ENCODE results near the gene NUP133.

NUP133 gene

DNA sequence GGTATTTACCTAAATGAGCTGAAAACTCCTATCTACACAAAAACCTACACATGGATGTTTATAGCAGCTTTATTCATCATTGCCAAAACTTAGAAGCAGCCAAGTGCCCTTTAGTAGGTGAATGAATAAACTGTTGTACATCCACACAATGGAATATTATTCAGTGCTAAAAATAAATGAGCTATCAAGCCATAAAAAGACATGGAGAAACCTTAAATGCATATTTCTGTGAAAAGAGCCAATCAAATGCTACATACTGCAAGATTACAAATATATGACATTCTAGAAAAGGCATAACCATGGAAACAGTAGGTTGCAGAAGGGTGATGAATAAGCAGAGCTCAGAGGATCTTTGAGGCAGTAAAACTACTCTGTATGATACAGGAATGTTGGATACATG is 27.1 kb upstream of the NUP133 start:
- peaks cover 6% of the 10 kb centered on the region; the same call in 1 of the 2 replicates for H3K36me3 ChIP-seq (ENCODE audit: insufficient read depth, low read length)

DNA sequence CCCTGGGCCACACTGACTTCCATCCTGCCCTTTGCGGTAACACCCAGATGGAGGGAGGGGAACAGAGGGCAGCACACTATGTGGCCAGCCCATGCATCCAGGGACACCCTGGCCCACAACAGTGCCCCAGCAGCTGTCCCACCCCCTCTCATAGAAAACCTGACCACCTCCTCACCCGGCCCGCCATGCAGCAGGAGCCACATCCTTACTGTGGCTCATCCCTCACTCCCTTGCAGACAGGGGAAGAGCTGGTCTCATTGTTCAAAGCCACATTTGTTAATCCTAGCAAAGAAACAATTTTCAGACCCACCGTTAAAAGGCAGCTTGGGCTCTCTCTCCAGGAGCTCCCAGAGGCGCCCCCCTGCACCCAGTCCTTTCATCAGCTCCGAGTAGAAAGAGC is 23.2 kb upstream of the NUP133 start:
- Histone ChIP-seq H3K9me3 (ENCODE audit: insufficient read depth, low read depth, low read length) (no peaks in the 10 kb centered on the region), H3K36me3 (ENCODE audit: insufficient read depth, low read length) (no peaks in the 10 kb centered on the region), H3F3A (ENCODE audit: low read depth) (no peaks in the 10 kb centered on the region), H3K27me3 (ENCODE audit: insufficient read depth, low read length, poor library complexity, severe bottlenecking) (no peaks in the 10 kb centered on the region), H2AFZ (ENCODE audit: low read length) (no peak overlapping the region), H3K4me2 (ENCODE audit: low read depth, low read length, poor library complexity, severe bottlenecking) (no peak overlapping the region), H3K4me3 (ENCODE audit: low read length, poor library complexity, severe bottlenecking) (no peak overlapping the region), H3K79me2 (ENCODE audit: insufficient read depth, low read length) (no peaks in the 10 kb centered on the region), H3K9ac (ENCODE audit: low read depth, low read length, poor library complexity, severe bottlenecking) (no peak overlapping the region), H3K9me2 (replicated peaks; ENCODE audit: low read depth, low read length) (no peaks in the 10 kb centered on the region), H4K20me1 (ENCODE audit: insufficient read depth, low read length, poor library complexity, severe bottlenecking) (no peaks in the 10 kb centered on the region), H3K4me1 (ENCODE audit: insufficient read depth, low read length, poor library complexity, severe bottlenecking) (no peaks in the 10 kb centered on the region)
- no peak for TF ChIP-seq EZH2phosphoT487 (IDR thresholded peaks at IDR 0.05; ENCODE audit: borderline replicate concordance)
- TF ChIP-seq, protein P1, sequence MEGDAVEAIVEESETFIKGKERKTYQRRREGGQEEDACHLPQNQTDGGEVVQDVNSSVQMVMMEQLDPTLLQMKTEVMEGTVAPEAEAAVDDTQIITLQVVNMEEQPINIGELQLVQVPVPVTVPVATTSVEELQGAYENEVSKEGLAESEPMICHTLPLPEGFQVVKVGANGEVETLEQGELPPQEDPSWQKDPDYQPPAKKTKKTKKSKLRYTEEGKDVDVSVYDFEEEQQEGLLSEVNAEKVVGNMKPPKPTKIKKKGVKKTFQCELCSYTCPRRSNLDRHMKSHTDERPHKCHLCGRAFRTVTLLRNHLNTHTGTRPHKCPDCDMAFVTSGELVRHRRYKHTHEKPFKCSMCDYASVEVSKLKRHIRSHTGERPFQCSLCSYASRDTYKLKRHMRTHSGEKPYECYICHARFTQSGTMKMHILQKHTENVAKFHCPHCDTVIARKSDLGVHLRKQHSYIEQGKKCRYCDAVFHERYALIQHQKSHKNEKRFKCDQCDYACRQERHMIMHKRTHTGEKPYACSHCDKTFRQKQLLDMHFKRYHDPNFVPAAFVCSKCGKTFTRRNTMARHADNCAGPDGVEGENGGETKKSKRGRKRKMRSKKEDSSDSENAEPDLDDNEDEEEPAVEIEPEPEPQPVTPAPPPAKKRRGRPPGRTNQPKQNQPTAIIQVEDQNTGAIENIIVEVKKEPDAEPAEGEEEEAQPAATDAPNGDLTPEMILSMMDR (conservative IDR thresholded peaks at IDR 0.05; ENCODE audit: low read length) = no peak

More for the DNA sequence above, 27.1 kb upstream of the NUP133 start:
- no peak overlapping the region for H3K4me3 ChIP-seq (ENCODE audit: low read length, poor library complexity, severe bottlenecking)
- no peak overlapping the region for H3K4me2 ChIP-seq (ENCODE audit: low read depth, low read length, poor library complexity, severe bottlenecking)
- H3K4me1 ChIP-seq (ENCODE audit: insufficient read depth, low read length, poor library complexity, severe bottlenecking) = no peaks in the 10 kb centered on the region
- H3K27me3 ChIP-seq (ENCODE audit: insufficient read depth, low read length, poor library complexity, severe bottlenecking) = no peaks in the 10 kb centered on the region
- no peak overlapping the region for H3K9ac ChIP-seq (ENCODE audit: low read depth, low read length, poor library complexity, severe bottlenecking)
- H4K20me1 ChIP-seq (ENCODE audit: insufficient read depth, low read length, poor library complexity, severe bottlenecking) = no peaks in the 10 kb centered on the region
- no peaks in the 10 kb centered on the region for H3K9me3 ChIP-seq (ENCODE audit: insufficient read depth, low read depth, low read length)
- no peaks in the 10 kb centered on the region for H3F3A ChIP-seq (ENCODE audit: low read depth)
- TF ChIP-seq EZH2phosphoT487 (IDR thresholded peaks at IDR 0.05; ENCODE audit: borderline replicate concordance) = no peak
- TF ChIP-seq, protein P1 (conservative IDR thresholded peaks at IDR 0.05; ENCODE audit: low read length) = no peak
- no peaks in the 10 kb centered on the region for H3K9me2 ChIP-seq (replicated peaks; ENCODE audit: low read depth, low read length)
- no peak overlapping the region for H2AFZ ChIP-seq (ENCODE audit: low read length)
- no peaks in the 10 kb centered on the region for H3K79me2 ChIP-seq (ENCODE audit: insufficient read depth, low read length)

DNA sequence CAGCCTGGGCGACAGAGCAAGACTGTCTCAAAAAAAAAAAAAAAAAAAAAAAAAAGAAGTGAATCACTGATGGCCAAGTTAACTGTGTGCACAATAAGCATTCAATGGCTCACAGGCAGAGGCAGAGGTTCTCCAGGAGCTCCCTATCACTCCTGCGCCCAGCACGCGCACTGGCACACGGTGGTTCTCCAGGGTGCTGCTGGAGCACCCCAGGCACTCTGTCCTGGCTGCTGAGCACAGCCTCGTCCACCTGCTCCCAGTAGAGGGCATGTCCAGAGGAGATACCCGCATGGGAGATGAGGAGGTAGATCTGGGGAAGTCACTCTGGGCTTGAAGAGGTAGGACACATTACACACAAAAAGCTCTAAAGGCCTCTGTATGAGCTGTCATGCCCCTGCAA is 21.5 kb upstream of the NUP133 start:
- Histone ChIP-seq H3F3A (ENCODE audit: low read depth) (no peaks in the 10 kb centered on the region), H4K20me1 (ENCODE audit: insufficient read depth, low read length, poor library complexity, severe bottlenecking) (no peaks in the 10 kb centered on the region), H3K9me2 (replicated peaks; ENCODE audit: low read depth, low read length) (no peaks in the 10 kb centered on the region), H2AFZ (ENCODE audit: low read length) (no peak overlapping the region), H3K4me3 (ENCODE audit: low read length, poor library complexity, severe bottlenecking) (no peak overlapping the region), H3K27me3 (ENCODE audit: insufficient read depth, low read length, poor library complexity, severe bottlenecking) (no peaks in the 10 kb centered on the region), H3K36me3 (ENCODE audit: insufficient read depth, low read length) (no peaks in the 10 kb centered on the region), H3K9ac (ENCODE audit: low read depth, low read length, poor library complexity, severe bottlenecking) (no peak overlapping the region), H3K79me2 (ENCODE audit: insufficient read depth, low read length) (no peaks in the 10 kb centered on the region), H3K9me3 (ENCODE audit: insufficient read depth, low read depth, low read length) (no peaks in the 10 kb centered on the region), H3K4me2 (ENCODE audit: low read depth, low read length, poor library complexity, severe bottlenecking) (no peak overlapping the region), H3K4me1 (ENCODE audit: insufficient read depth, low read length, poor library complexity, severe bottlenecking) (no peaks in the 10 kb centered on the region)
- TF ChIP-seq EZH2phosphoT487 (IDR thresholded peaks at IDR 0.05; ENCODE audit: borderline replicate concordance) = no peak
- TF ChIP-seq, protein P1 (conservative IDR thresholded peaks at IDR 0.05; ENCODE audit: low read length) = no peak
